Measurements from ENCODE around the gene PPM1N. TPM values are rescaled to one million over a fixed set of nuclear protein-coding genes. Genes with fewer than 3 reads are reported as not detected.
A peak's percentile ranks its signal among the peaks of the same experiment; 100 is the strongest.

PPM1N gene
- polyA plus RNA-seq, 1 donor (not counting 4 experiments of a cell fraction or from before 2014, with no cell fraction given): 1.9 TPM

- Histone ChIP-seq H3K27ac (ENCODE audit: control insufficient read depth, insufficient read depth, low read length) (no peak overlapping the region), H3K9ac (ENCODE audit: control insufficient read depth, extremely low read depth, insufficient read depth, low read length) (no peak overlapping the region), H3K4me1 (ENCODE audit: control insufficient read depth, extremely low read depth, insufficient read depth, low read length) (peaks cover 38% of the 10 kb centered on the region), H3K4me3 (ENCODE audit: control insufficient read depth in 2 of 3, extremely low read depth in 1 of 3, insufficient read depth in 2 of 3, low read depth in 1 of 3, low read length in 3 of 3) (no peak overlapping the region), H3K79me2 (ENCODE audit: control insufficient read depth, insufficient read depth, low read length) (peaks cover 90% of the 10 kb centered on the region), H3K9me3 (ENCODE audit: control insufficient read depth, low read depth, low read length) (no peaks in the 10 kb centered on the region), H3K36me3 (ENCODE audit: control insufficient read depth in 2 of 2, extremely low read depth in 1 of 2, insufficient read depth in 2 of 2, low read length in 2 of 2) (peaks cover 18 to 38% of the 10 kb centered on the region in 2 experiments), H4K20me1 (ENCODE audit: control insufficient read depth, extremely low read depth, insufficient read depth, low read length) (peaks cover 45% of the 10 kb centered on the region), H2AFZ (ENCODE audit: control insufficient read depth, low read length) (no peak overlapping the region), H3K4me2 (ENCODE audit: control insufficient read depth, extremely low read depth, insufficient read depth, low read depth, low read length) (no peak overlapping the region), H3K9me1 (ENCODE audit: control insufficient read depth, extremely low read depth, insufficient read depth, low read length) (peaks cover 8% of the 10 kb centered on the region), H3K27me3 (ENCODE audit: control insufficient read depth, extremely low read depth, insufficient read depth, low read length) (no peaks in the 10 kb centered on the region)
- TF ChIP-seq EZH2 (IDR thresholded peaks at IDR 0.05; ENCODE audit: low read length) (no peak), CTCF (optimal IDR thresholded peaks at IDR 0.05 in 1 of 3, IDR thresholded peaks at IDR 0.05 in 1 of 3, conservative IDR thresholded peaks at IDR 0.05 in 1 of 3; ENCODE audit: extremely low read depth in 1 of 3, insufficient read depth in 2 of 3, low read length in 3 of 3) (no peak)
- no peak for FAIRE-seq
- DNase-seq (ENCODE audit: low read depth, low spot score): no peak
- dilution Hi-C loops (cut with MboI; ENCODE audit: extremely low pct_ligation_motif_present, low sequenced_read_pairs): no loop called here
Measured at GRCh38 chr19:45512881-45513483, 14.7 kb downstream of the PPM1N start.

- Histone ChIP-seq H2AFZ (ENCODE audit: control insufficient read depth, low read length) (no peak overlapping the region), H3K79me2 (ENCODE audit: control insufficient read depth, insufficient read depth, low read length) (peaks cover 77% of the 10 kb centered on the region), H3K9me3 (ENCODE audit: control insufficient read depth, low read depth, low read length) (no peaks in the 10 kb centered on the region), H3K4me2 (ENCODE audit: control insufficient read depth, extremely low read depth, insufficient read depth, low read depth, low read length) (peak overlapping the region; percentile 9), H4K20me1 (ENCODE audit: control insufficient read depth, extremely low read depth, insufficient read depth, low read length) (peaks cover 44% of the 10 kb centered on the region), H3K4me3 (ENCODE audit: control insufficient read depth in 2 of 3, extremely low read depth in 1 of 3, insufficient read depth in 2 of 3, low read depth in 1 of 3, low read length in 3 of 3) (no peak overlapping the region), H3K27ac (ENCODE audit: control insufficient read depth, insufficient read depth, low read length) (peak overlapping the region; percentile 25), H3K36me3 (ENCODE audit: control insufficient read depth in 2 of 2, extremely low read depth in 1 of 2, insufficient read depth in 2 of 2, low read length in 2 of 2) (peaks cover 22 to 33% of the 10 kb centered on the region in 2 experiments), H3K9me1 (ENCODE audit: control insufficient read depth, extremely low read depth, insufficient read depth, low read length) (peaks cover 8% of the 10 kb centered on the region), H3K4me1 (ENCODE audit: control insufficient read depth, extremely low read depth, insufficient read depth, low read length) (peaks cover 34% of the 10 kb centered on the region), H3K9ac (ENCODE audit: control insufficient read depth, extremely low read depth, insufficient read depth, low read length) (no peak overlapping the region), H3K27me3 (ENCODE audit: control insufficient read depth, extremely low read depth, insufficient read depth, low read length) (no peaks in the 10 kb centered on the region)
- FAIRE-seq (no peak), DNase-seq (ENCODE audit: low read depth, low spot score) (no peak)
- dilution Hi-C loops (cut with MboI; ENCODE audit: extremely low pct_ligation_motif_present, low sequenced_read_pairs): no loop called here
- no peak for TF ChIP-seq CTCF (optimal IDR thresholded peaks at IDR 0.05 in 1 of 3, IDR thresholded peaks at IDR 0.05 in 1 of 3, conservative IDR thresholded peaks at IDR 0.05 in 1 of 3; ENCODE audit: extremely low read depth in 1 of 3, insufficient read depth in 2 of 3, low read length in 3 of 3)
- no peak for TF ChIP-seq EZH2 (IDR thresholded peaks at IDR 0.05; ENCODE audit: low read length)
Measured at GRCh38 chr19:45514376-45515051, 16.3 kb downstream of the PPM1N start.

Measured in keratinocyte (primary cell).